Measurements from ENCODE around the gene RXYLT1. TPM values are rescaled to one million over a fixed set of nuclear protein-coding genes. Genes with fewer than 3 reads are reported as not detected.

Gene RXYLT1
- total RNA-seq, 2 donors from 2014 or later, result 11.2 to 15.0 TPM

DNA sequence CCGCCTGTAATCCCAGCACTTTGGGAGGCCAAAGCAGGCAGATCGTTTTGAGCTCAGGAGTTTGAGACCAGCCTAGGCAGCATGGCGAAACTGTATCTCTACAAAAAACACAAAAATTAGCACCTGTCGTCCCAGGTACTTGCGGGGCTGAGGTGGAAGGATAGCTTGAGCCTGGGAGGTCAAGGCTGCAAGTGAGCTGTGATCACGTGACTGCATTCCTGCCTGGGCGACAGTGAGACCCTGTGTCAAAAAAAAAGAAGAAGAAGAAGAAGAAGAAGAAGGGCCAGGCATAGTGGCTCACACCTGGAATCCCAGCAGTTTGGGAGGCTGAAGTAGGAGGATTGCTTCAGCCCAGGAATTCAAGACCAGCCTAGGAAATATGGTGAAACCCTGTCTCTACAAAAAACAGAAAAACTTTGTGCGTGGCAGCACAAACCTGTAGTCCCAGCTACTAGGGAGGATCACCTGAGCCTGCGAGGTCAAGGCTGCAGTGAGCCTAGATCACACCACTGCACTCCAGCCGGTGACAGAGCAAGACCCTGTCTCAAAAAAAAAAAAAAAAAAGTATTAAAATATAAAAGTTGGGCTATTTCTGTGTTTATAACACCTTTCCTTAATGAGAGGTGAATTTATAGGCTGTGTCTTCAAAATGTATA lies 15.5 kb downstream of the RXYLT1 start:
- DNase-seq, result no peak
- Histone ChIP-seq H3K9ac (ENCODE audit: low read depth in 2 of 2, low read length in 2 of 2) (no peak overlapping the region), H3K4me3 (no peak overlapping the region), H3K27ac (no peak overlapping the region), H3K9me3 (no peaks in the 10 kb centered on the region), H3K4me1 (no peaks in the 10 kb centered on the region), H3K27me3 (no peaks in the 10 kb centered on the region), H3K36me3 (no peaks in the 10 kb centered on the region)
- TF ChIP-seq, protein P1, sequence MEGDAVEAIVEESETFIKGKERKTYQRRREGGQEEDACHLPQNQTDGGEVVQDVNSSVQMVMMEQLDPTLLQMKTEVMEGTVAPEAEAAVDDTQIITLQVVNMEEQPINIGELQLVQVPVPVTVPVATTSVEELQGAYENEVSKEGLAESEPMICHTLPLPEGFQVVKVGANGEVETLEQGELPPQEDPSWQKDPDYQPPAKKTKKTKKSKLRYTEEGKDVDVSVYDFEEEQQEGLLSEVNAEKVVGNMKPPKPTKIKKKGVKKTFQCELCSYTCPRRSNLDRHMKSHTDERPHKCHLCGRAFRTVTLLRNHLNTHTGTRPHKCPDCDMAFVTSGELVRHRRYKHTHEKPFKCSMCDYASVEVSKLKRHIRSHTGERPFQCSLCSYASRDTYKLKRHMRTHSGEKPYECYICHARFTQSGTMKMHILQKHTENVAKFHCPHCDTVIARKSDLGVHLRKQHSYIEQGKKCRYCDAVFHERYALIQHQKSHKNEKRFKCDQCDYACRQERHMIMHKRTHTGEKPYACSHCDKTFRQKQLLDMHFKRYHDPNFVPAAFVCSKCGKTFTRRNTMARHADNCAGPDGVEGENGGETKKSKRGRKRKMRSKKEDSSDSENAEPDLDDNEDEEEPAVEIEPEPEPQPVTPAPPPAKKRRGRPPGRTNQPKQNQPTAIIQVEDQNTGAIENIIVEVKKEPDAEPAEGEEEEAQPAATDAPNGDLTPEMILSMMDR (IDR thresholded peaks at IDR 0.05), result no peak
- intact Hi-C loops (cut with DNase I), result loop anchor here (10.0 kb wide), 1 partner anchor 370 kb away; no protein-coding TSS in a partner anchor

DNA sequence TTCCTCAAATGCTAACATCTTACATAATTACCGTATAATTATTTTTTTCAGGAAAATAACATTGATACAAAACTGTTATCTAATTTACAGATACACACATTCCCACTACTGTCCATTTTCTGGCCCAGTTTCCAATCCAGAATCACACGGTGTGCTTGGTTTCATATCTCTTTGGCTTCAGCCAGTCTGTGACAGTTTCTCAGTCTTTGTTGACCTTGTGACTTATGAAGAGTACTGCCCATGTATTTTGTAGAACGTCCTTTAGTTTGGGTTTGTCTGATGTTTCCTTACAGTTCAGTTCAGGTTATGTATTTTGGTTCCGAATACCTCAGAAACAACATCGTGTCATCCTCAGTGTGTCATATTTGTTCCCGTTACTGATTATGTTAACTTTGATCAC lies 16.2 kb downstream of the RXYLT1 start:
- intact Hi-C loops (cut with DNase I), result loop anchor here (10.0 kb wide), 1 partner anchor 371 kb away; no protein-coding TSS in a partner anchor
- H3K27ac ChIP-seq, result no peak overlapping the region
- no peak overlapping the region for H3K9ac ChIP-seq (ENCODE audit: low read depth in 2 of 2, low read length in 2 of 2)
- H3K27me3 ChIP-seq, result no peaks in the 10 kb centered on the region
- no peaks in the 10 kb centered on the region for H3K4me1 ChIP-seq
- no peaks in the 10 kb centered on the region for H3K36me3 ChIP-seq
- TF ChIP-seq, protein P1 (IDR thresholded peaks at IDR 0.05), result no peak
- no peak for DNase-seq
- H3K4me3 ChIP-seq, result no peak overlapping the region
- H3K9me3 ChIP-seq, result no peaks in the 10 kb centered on the region

DNA sequence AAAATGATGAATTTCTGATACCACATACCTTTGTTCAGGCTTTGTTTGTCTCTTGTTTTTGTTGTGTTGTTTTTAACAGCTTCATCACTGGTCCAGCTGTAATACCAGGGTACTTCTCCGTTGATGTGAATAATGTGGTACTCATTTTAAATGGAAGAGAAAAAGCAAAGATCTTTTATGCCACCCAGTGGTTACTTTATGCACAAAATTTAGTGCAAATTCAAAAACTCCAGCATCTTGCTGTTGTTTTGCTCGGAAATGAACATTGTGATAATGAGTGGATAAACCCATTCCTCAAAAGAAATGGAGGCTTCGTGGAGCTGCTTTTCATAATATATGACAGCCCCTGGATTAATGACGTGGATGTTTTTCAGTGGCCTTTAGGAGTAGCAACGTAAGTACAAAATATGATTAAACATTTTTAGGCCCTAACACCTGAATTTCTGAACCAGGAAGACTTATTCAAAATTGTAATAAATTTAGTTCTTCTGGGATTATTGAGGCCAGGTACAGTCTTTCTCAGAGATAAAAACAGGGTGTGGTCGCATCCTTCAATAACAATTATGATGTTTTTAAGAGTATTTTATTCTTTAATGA lies 22.4 kb downstream of the RXYLT1 start:
- H3K4me3 ChIP-seq, result no peak overlapping the region
- H3K4me1 ChIP-seq, result no peaks in the 10 kb centered on the region
- no peak for DNase-seq
- no peaks in the 10 kb centered on the region for H3K36me3 ChIP-seq
- H3K27me3 ChIP-seq, result no peaks in the 10 kb centered on the region
- TF ChIP-seq, protein P1 (IDR thresholded peaks at IDR 0.05), result peak; percentile 44
- no peak overlapping the region for H3K9ac ChIP-seq (ENCODE audit: low read depth in 2 of 2, low read length in 2 of 2)
- no peaks in the 10 kb centered on the region for H3K9me3 ChIP-seq
- H3K27ac ChIP-seq, result no peak overlapping the region
- intact Hi-C loops (cut with DNase I), result loop anchor here (10.0 kb wide), 2 partner anchors 127 to 697 kb away; no protein-coding TSS in a partner anchor

DNA sequence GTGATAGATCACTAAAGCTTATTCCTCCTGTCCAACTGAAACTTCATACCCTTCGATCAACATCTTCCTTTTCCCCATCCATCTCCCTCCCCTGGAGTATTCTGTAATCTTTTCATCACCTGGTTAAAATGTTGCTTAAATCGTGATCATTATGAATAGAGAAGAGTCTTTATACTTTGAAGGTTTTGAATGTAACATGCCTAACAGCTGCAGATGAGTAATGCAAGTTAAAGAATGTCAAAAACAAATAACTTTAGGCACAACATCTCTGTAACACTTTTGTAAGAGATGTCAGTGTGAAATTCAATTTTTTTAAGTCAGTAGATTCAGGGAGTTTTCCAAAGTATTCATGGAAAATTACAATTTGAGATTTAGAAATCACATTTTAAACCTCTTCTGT lies 25.0 kb downstream of the RXYLT1 start:
- TF ChIP-seq, protein P1 (IDR thresholded peaks at IDR 0.05), result no peak
- no peak overlapping the region for H3K27ac ChIP-seq
- H3K27me3 ChIP-seq, result no peaks in the 10 kb centered on the region
- no peak for DNase-seq
- intact Hi-C loops (cut with DNase I), result loop anchor here (10.0 kb wide), 2 partner anchors 130 to 700 kb away; no protein-coding TSS in a partner anchor
- H3K4me1 ChIP-seq, result no peaks in the 10 kb centered on the region
- H3K4me3 ChIP-seq, result no peak overlapping the region
- H3K9me3 ChIP-seq, result no peaks in the 10 kb centered on the region
- no peak overlapping the region for H3K9ac ChIP-seq (ENCODE audit: low read depth in 2 of 2, low read length in 2 of 2)
- H3K36me3 ChIP-seq, result no peaks in the 10 kb centered on the region

DNA sequence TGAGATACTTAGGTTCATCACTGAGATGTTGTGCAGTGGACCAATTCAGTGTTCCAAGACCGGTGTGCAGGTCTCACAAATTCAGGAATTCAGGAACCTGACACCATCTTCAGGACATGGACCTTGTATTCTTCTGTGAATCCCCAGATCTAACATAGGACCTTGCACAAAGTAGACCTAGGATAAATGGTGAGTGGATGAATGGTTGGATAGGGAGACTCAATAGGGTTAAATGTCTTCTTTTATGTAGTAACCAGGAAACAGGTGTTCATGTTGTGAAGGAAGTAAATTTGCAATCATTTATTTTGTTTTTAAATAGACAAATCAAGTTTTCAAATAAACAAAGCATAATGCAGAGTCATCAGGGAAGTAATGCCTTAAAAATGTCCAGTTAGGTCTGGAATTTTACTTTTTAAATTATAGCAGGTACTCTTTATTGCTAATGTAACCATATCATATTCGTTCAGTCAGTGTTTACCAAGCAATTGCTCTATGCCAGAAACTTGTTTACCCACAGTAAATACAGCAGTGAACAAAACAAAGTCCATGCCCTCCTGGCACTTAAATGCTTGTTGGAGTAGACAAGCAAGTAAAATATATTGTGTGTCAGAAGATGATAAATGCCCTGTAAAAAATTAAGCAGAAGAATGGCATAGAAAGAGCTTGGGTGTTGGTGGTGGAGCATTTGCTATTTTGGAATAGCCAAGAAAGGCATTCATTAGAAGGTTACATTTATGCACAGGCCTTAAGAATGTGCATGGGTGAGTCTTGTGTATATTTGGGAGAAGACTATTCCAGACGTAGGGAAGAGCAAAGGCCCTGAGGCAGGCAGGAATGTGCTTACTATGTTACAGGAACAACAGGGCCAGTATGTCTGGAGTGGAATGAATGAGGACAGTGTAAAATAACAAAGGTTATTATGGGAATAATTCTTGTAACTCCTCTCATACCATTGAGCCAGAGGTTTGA lies 26.3 kb downstream of the RXYLT1 start:
- no peaks in the 10 kb centered on the region for H3K36me3 ChIP-seq
- H3K9ac ChIP-seq (ENCODE audit: low read depth in 2 of 2, low read length in 2 of 2), result no peak overlapping the region
- H3K27ac ChIP-seq, result peak overlapping the region; percentile 14
- no peaks in the 10 kb centered on the region for H3K9me3 ChIP-seq
- H3K4me3 ChIP-seq, result no peak overlapping the region
- TF ChIP-seq, protein P1 (IDR thresholded peaks at IDR 0.05), result no peak
- no peaks in the 10 kb centered on the region for H3K4me1 ChIP-seq
- H3K27me3 ChIP-seq, result no peaks in the 10 kb centered on the region
- intact Hi-C loops (cut with DNase I), result loop anchor here (10.0 kb wide), 2 partner anchors 131 to 701 kb away; no protein-coding TSS in a partner anchor
- peak; percentile 36 for DNase-seq
